ENCODE results near the gene RAB4B.
"Not testable (repeated sequence)": the region's sequence is repeated elsewhere in the genome, so short reads cannot be mapped to it uniquely, and the experiment has no call there.

RAB4B gene

DNA sequence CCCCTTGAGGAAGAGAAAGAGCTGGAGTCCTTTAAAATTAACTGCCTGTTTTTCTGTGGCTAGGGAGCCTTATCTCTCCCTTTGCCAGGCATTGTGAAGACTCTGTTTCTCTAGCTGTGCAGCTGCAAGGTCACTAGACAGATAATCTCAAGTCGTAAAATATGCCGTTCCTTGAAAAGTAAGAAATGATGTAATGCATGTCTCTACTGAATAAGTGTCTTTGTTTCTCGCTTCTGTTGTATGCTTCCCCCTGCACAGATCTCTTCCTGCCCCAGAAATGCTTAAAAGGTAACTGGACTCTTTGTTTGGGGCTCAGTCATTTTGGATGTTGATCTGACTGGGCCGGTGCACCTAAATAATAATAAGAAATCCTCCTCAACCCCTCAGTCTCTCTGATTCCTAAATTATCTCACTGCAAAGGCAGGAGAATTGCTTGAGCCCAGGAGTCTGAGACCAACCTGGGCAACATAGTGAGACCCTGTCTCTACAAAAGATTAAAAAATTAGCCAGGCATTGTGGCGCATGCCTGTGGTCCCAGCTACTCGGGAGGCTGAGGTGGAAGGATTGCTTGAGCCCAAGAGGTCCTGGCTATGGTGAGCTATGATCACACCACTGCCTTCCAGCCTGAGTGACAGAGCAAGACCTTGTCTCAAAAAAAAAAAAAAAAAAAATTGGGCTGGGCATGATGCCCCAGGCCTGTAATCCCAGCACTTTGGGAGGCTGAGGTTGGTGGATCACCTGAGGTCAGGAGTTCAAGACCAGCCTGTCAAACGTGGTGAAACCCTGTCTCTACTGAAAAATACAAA lies 55.9 kb downstream of the RAB4B start:
- peaks cover 26% of the 10 kb centered on the region for H3K4me1 ChIP-seq (ENCODE audit: control insufficient read depth, insufficient read depth, low read length)
- not testable (repeated sequence) for H3K4me3 ChIP-seq (ENCODE audit: low read depth, low read length); H3K36me3 ChIP-seq (ENCODE audit: control insufficient read depth in 2 of 2, insufficient read depth in 1 of 2, low read length in 2 of 2); H3K9me3 ChIP-seq (ENCODE audit: control insufficient read depth, insufficient read depth, low read depth, low read length)
- H3K27ac ChIP-seq (ENCODE audit: extremely low read depth, low read depth, low read length), result peak overlapping the region; percentile 84
- ChIA-PET POLR2A (interaction anchor here (0.6 to 2.9 kb wide), 6 partner anchors 27 to 391 kb away, joined by 3 to 14 read pairs (median 4); partner anchors contain the start of genes COQ8B, ITPKC and RAB4B), CTCF (interaction anchor here (0.6 to 0.7 kb wide), 7 partner anchors 21 to 922 kb away, joined by 3 to 5 read pairs (median 3); partner anchors contain the start of gene CEACAM6)
- TF ChIP-seq ZNF629 (tag by site-specific recombination; IDR thresholded peaks at IDR 0.05) (peak; percentile 87), FEZF1 (tag by site-specific recombination; IDR thresholded peaks at IDR 0.05) (peak; percentile 33; the same call in 1 of the 2 replicates), ZNF366 (tag by site-specific recombination; conservative IDR thresholded peaks at IDR 0.05) (peak; percentile 86), WT1 (tag by site-specific recombination; IDR thresholded peaks at IDR 0.05) (0 out of 2 replicates have a peak, but pooled peaks have one; percentile 39), BCL11B (tag by site-specific recombination; IDR thresholded peaks at IDR 0.05; ENCODE audit: low read depth) (peak; percentile 73; the same call in 1 of the 2 replicates), OSR2 (tag by site-specific recombination; IDR thresholded peaks at IDR 0.05) (peak; percentile 31), BCL11A (tag by site-specific recombination; IDR thresholded peaks at IDR 0.05; ENCODE audit: low read depth) (peak; percentile 80; the same call in 1 of the 2 replicates), MZF1 (tag by site-specific recombination; IDR thresholded peaks at IDR 0.05; ENCODE audit: borderline replicate concordance) (peak; percentile 31; the same call in 1 of the 2 replicates), ZXDB (tag by site-specific recombination; IDR thresholded peaks at IDR 0.05) (peak; percentile 81), ZBTB17 (tag by site-specific recombination; IDR thresholded peaks at IDR 0.05) (peak; percentile 50; the same call in 1 of the 2 replicates), ZNF561 (tag by site-specific recombination; IDR thresholded peaks at IDR 0.05; ENCODE audit: borderline replicate concordance) (peak; percentile 87), ZNF24 (tag by site-specific recombination; IDR thresholded peaks at IDR 0.05) (peak; percentile 70; the same call in 1 of the 2 replicates), ZNF121 (tag by site-specific recombination; IDR thresholded peaks at IDR 0.05) (peak; percentile 96), OVOL3 (tag by site-specific recombination; IDR thresholded peaks at IDR 0.05) (peak; percentile 62; the same call in 1 of the 2 replicates), KLF8 (tag by site-specific recombination; IDR thresholded peaks at IDR 0.05) (peak; percentile 52; the same call in 1 of the 2 replicates), ZBTB21 (tag by site-specific recombination; IDR thresholded peaks at IDR 0.05) (peak; percentile 89), ZNF335 (tag by site-specific recombination; conservative IDR thresholded peaks at IDR 0.05) (peak; percentile 57; the same call in 1 of the 2 replicates), ZEB2 (tag by site-specific recombination; IDR thresholded peaks at IDR 0.05) (peak; percentile 48), ZNF610 (tag by site-specific recombination; IDR thresholded peaks at IDR 0.05; ENCODE audit: borderline replicate concordance) (0 out of 2 replicates have a peak, but pooled peaks have one; percentile 62), ZNF843 (tag by site-specific recombination; IDR thresholded peaks at IDR 0.05) (peak; percentile 63; the same call in 1 of the 2 replicates), ZBTB20 (tag by site-specific recombination; IDR thresholded peaks at IDR 0.05) (peak; percentile 30; the same call in 1 of the 2 replicates)
- TF ChIP-seq, protein P1, sequence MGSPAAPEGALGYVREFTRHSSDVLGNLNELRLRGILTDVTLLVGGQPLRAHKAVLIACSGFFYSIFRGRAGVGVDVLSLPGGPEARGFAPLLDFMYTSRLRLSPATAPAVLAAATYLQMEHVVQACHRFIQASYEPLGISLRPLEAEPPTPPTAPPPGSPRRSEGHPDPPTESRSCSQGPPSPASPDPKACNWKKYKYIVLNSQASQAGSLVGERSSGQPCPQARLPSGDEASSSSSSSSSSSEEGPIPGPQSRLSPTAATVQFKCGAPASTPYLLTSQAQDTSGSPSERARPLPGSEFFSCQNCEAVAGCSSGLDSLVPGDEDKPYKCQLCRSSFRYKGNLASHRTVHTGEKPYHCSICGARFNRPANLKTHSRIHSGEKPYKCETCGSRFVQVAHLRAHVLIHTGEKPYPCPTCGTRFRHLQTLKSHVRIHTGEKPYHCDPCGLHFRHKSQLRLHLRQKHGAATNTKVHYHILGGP (tag by site-specific recombination; IDR thresholded peaks at IDR 0.05), result peak; percentile 80
- TF ChIP-seq, protein P2, sequence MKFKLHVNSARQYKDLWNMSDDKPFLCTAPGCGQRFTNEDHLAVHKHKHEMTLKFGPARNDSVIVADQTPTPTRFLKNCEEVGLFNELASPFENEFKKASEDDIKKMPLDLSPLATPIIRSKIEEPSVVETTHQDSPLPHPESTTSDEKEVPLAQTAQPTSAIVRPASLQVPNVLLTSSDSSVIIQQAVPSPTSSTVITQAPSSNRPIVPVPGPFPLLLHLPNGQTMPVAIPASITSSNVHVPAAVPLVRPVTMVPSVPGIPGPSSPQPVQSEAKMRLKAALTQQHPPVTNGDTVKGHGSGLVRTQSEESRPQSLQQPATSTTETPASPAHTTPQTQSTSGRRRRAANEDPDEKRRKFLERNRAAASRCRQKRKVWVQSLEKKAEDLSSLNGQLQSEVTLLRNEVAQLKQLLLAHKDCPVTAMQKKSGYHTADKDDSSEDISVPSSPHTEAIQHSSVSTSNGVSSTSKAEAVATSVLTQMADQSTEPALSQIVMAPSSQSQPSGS (tag by site-specific recombination; IDR thresholded peaks at IDR 0.05; ENCODE audit: low read depth), result peak; percentile 94
- TF ChIP-seq, protein P3, sequence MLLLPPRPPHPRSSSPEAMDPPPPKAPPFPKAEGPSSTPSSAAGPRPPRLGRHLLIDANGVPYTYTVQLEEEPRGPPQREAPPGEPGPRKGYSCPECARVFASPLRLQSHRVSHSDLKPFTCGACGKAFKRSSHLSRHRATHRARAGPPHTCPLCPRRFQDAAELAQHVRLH (tag by site-specific recombination; IDR thresholded peaks at IDR 0.05), result 0 out of 2 replicates have a peak, but pooled peaks have one; percentile 33
- TF ChIP-seq, protein P4, sequence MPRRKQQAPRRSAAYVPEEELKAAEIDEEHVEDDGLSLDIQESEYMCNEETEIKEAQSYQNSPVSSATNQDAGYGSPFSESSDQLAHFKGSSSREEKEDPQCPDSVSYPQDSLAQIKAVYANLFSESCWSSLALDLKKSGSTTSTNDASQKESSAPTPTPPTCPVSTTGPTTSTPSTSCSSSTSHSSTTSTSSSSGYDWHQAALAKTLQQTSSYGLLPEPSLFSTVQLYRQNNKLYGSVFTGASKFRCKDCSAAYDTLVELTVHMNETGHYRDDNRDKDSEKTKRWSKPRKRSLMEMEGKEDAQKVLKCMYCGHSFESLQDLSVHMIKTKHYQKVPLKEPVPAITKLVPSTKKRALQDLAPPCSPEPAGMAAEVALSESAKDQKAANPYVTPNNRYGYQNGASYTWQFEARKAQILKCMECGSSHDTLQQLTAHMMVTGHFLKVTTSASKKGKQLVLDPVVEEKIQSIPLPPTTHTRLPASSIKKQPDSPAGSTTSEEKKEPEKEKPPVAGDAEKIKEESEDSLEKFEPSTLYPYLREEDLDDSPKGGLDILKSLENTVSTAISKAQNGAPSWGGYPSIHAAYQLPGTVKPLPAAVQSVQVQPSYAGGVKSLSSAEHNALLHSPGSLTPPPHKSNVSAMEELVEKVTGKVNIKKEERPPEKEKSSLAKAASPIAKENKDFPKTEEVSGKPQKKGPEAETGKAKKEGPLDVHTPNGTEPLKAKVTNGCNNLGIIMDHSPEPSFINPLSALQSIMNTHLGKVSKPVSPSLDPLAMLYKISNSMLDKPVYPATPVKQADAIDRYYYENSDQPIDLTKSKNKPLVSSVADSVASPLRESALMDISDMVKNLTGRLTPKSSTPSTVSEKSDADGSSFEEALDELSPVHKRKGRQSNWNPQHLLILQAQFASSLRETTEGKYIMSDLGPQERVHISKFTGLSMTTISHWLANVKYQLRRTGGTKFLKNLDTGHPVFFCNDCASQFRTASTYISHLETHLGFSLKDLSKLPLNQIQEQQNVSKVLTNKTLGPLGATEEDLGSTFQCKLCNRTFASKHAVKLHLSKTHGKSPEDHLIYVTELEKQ (tag by site-specific recombination; IDR thresholded peaks at IDR 0.05; ENCODE audit: borderline replicate concordance), result 0 out of 2 replicates have a peak, but pooled peaks have one; percentile 19
- TF ChIP-seq, protein P5, sequence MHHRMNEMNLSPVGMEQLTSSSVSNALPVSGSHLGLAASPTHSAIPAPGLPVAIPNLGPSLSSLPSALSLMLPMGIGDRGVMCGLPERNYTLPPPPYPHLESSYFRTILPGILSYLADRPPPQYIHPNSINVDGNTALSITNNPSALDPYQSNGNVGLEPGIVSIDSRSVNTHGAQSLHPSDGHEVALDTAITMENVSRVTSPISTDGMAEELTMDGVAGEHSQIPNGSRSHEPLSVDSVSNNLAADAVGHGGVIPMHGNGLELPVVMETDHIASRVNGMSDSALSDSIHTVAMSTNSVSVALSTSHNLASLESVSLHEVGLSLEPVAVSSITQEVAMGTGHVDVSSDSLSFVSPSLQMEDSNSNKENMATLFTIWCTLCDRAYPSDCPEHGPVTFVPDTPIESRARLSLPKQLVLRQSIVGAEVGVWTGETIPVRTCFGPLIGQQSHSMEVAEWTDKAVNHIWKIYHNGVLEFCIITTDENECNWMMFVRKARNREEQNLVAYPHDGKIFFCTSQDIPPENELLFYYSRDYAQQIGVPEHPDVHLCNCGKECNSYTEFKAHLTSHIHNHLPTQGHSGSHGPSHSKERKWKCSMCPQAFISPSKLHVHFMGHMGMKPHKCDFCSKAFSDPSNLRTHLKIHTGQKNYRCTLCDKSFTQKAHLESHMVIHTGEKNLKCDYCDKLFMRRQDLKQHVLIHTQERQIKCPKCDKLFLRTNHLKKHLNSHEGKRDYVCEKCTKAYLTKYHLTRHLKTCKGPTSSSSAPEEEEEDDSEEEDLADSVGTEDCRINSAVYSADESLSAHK (tag by site-specific recombination; IDR thresholded peaks at IDR 0.05), result peak; percentile 69
